HepG2 (cell line): ENCODE data around the gene TUBGCP3. TPM values are rescaled to one million over a fixed set of nuclear protein-coding genes. Genes with fewer than 3 reads are reported as not detected.

Experiments used
- ATAC-seq: fragments of 200-7000 bp; cut with Tn5 transposase; 3 replicates; pipeline ENCODE4 v1.9.1; 2020; ENCODE audit warnings: mild to moderate bottlenecking, moderate library complexity
- BruUV-seq: library from RNA; stranded (reverse); fragments of 400-500 nt; replicated peaks from 2 replicates; lab custom pipeline; 2021; lab: Mats Ljungman, UMichigan
- CTCF ChIA-PET: fragments of 300-600 bp; formaldehyde crosslinking; extraction: SDS; loops from one replicate; lab custom pipeline; 2021; ENCODE audit warnings: low total read pairs, inconsistent platforms, low intra/inter-chr PET ratio; lab: Yijun Ruan, JAX
- POLR2A ChIA-PET: fragments of 350-600 bp; sonication (Branson Sonifier 250); formaldehyde crosslinking; loops from one replicate; lab custom pipeline; 2020; ENCODE audit warnings: antibody characterized with exemption, inconsistent platforms; lab: Yijun Ruan, JAX
- DNase-seq: peaks from one replicate; pipeline ENCODE4 v3.0.0-alpha.2; 2015; ENCODE audit warnings: low spot score
- FAIRE-seq: peaks from 3 replicates; lab custom pipeline; 2011; peaks lifted over from hg19 to GRCh38; lab: Jason Lieb, UNC
- H2AFZ ChIP-seq: one replicate; pipeline ENCODE4 v1.6.1; 2011; ENCODE audit warnings: low read length, inconsistent platforms
- H3K27ac ChIP-seq: fragments of 300-600 bp; 3 replicates; pipeline ENCODE4 v1.8.0; 2011; ENCODE audit warnings: mixed run types, mild to moderate bottlenecking, mixed read lengths, low read length, inconsistent platforms; ENCODE audit not compliant: insufficient read depth; ENCODE audit errors: extremely low read length
- H3K27me3 ChIP-seq, 2 experiments: fragments of 200-600 bp in 1 of 2; 2 replicates in 1 of 2; 3 replicates in 1 of 2; pipeline versions ENCODE4 v1.6.0 to v1.8.0; 2011; ENCODE audit warnings: low read length in 2 of 2, mild to moderate bottlenecking in 2 of 2, moderate library complexity in 2 of 2, inconsistent platforms in 1 of 2; ENCODE audit not compliant: insufficient read depth in 2 of 2, control insufficient read depth in 1 of 2
- H3K36me3 ChIP-seq, 2 experiments: fragments of 200-600 bp in 1 of 2; replicated peaks in 1 of 2; 2 replicates in 1 of 2; 3 replicates in 1 of 2; pipeline versions ENCODE4 v1.5.1 to v1.8.0; 2011; ENCODE audit warnings: low read length in 2 of 2, inconsistent platforms in 1 of 2; ENCODE audit not compliant: insufficient read depth in 2 of 2, control insufficient read depth in 1 of 2
- H3K4me1 ChIP-seq: 2 replicates; pipeline ENCODE4 v1.5.1; 2012; ENCODE audit warnings: low read length, inconsistent platforms; ENCODE audit not compliant: insufficient read depth
- H3K4me2 ChIP-seq: 2 replicates; pipeline ENCODE4 v1.6.0; 2011; ENCODE audit warnings: low read depth, low read length, inconsistent platforms
- H3K4me3 ChIP-seq, 3 experiments: fragments of 200-600 bp in 1 of 3; sonication (generic), shearing (Covaris generic) in 1 of 3; replicated peaks in 1 of 3; 2 replicates each; pipeline ENCODE4 v1.5.1; 2011 to 2016; ENCODE audit warnings: low read length in 3 of 3, inconsistent platforms in 2 of 3, low read depth in 2 of 3, mild to moderate bottlenecking in 2 of 3, control low read depth in 1 of 3, mixed read lengths in 1 of 3; ENCODE audit not compliant: insufficient read depth in 1 of 3
- H3K79me2 ChIP-seq: one replicate; pipeline ENCODE4 v1.6.1; 2011; ENCODE audit warnings: low read length, inconsistent platforms; ENCODE audit not compliant: insufficient read depth
- H3K9ac ChIP-seq: 2 replicates; pipeline ENCODE4 v1.6.0; 2011; ENCODE audit warnings: mild to moderate bottlenecking, low read depth, low read length, inconsistent platforms; ENCODE audit not compliant: insufficient read depth
- H3K9me3 ChIP-seq: 2 replicates; pipeline ENCODE4 v1.5.1; 2012; ENCODE audit warnings: mild to moderate bottlenecking, low read length
- H4K20me1 ChIP-seq: 2 replicates; pipeline ENCODE4 v1.6.0; 2011; ENCODE audit warnings: inconsistent platforms, mild to moderate bottlenecking, low read length, moderate library complexity; ENCODE audit not compliant: insufficient read depth
- CHCHD3 ChIP-seq: sonication (generic); formaldehyde crosslinking; IDR thresholded peaks from 2 replicates; pipeline ENCODE4 v1.8.0; 2022; ENCODE audit warnings: mild to moderate bottlenecking, missing genetic modification reagents, moderate library complexity
- DNMT1 ChIP-seq: sonication (generic); formaldehyde crosslinking; IDR thresholded peaks from 2 replicates; pipeline ENCODE4 v1.5.1; 2020; ENCODE audit warnings: mild to moderate bottlenecking, missing genetic modification reagents
- DNMT3B ChIP-seq: conservative IDR thresholded peaks from 2 replicates; pipeline ENCODE4 v1.6.1; 2016; ENCODE audit warnings: missing biosample characterization, control low read depth
- HNRNPH1 ChIP-seq: fragments of 200-400 bp; formaldehyde crosslinking; optimal IDR thresholded peaks from 2 replicates; pipeline ENCODE3; 2017; ENCODE audit warnings: mild to moderate bottlenecking, low read depth, low read length
- KLF15 ChIP-seq: sonication (generic); formaldehyde crosslinking; IDR thresholded peaks from 2 replicates; pipeline ENCODE4 v1.8.1; 2023; ENCODE audit warnings: borderline replicate concordance, mild to moderate bottlenecking, inconsistent platforms, missing genetic modification reagents, mixed read lengths
- MLLT10 ChIP-seq: sonication (generic); formaldehyde crosslinking; IDR thresholded peaks from 2 replicates; pipeline ENCODE4 v1.4.0; 2020; ENCODE audit warnings: missing genetic modification reagents
- MYNN ChIP-seq: sonication (generic); formaldehyde crosslinking; IDR thresholded peaks from 2 replicates; pipeline ENCODE4 v1.4.0; 2020; ENCODE audit warnings: mild to moderate bottlenecking, low read depth, missing genetic modification reagents
- PLRG1 ChIP-seq: fragments of 450-650 bp; conservative IDR thresholded peaks from 2 replicates; pipeline ENCODE4 v1.6.1; 2016
- SNRNP70 ChIP-seq: fragments of 200-400 bp; formaldehyde crosslinking; IDR thresholded peaks from 2 replicates; pipeline ENCODE4 v1.6.1; 2017; ENCODE audit warnings: mild to moderate bottlenecking, low read depth, low read length, moderate library complexity
- SRY ChIP-seq: sonication (generic); formaldehyde crosslinking; IDR thresholded peaks from 2 replicates; pipeline ENCODE4 v1.8.0; 2022; ENCODE audit warnings: mild to moderate bottlenecking, missing genetic modification reagents
- TBX3 ChIP-seq: fragments of 450-650 bp; IDR thresholded peaks from 2 replicates; pipeline ENCODE4 v1.6.1; 2017; ENCODE audit warnings: antibody characterized with exemption, mild to moderate bottlenecking, inconsistent platforms, borderline replicate concordance
- ZNF232 ChIP-seq: sonication (generic); formaldehyde crosslinking; IDR thresholded peaks from 2 replicates; pipeline ENCODE4 v1.4.0; 2020; ENCODE audit warnings: missing genetic modification reagents, borderline replicate concordance
- ZNF414 ChIP-seq: sonication (generic); formaldehyde crosslinking; IDR thresholded peaks from 2 replicates; pipeline ENCODE4 v1.5.0; 2020; ENCODE audit warnings: missing genetic modification reagents
- ZNF639 ChIP-seq: conservative IDR thresholded peaks from 2 replicates; pipeline ENCODE4 v1.6.1; 2018; ENCODE audit warnings: missing genetic modification reagents
- ZSCAN21 ChIP-seq: sonication (generic); formaldehyde crosslinking; IDR thresholded peaks from 2 replicates; pipeline ENCODE4 v1.8.0; 2022; ENCODE audit warnings: mild to moderate bottlenecking, missing genetic modification reagents, moderate library complexity, borderline replicate concordance
- ZSCAN25 ChIP-seq: sonication (generic); formaldehyde crosslinking; IDR thresholded peaks from 2 replicates; pipeline ENCODE4 v1.8.0; 2022; ENCODE audit warnings: mild to moderate bottlenecking, missing genetic modification reagents
- WGBS: methylation state at CpG from one replicate; pipeline ENCODE4 v1.1.6; 2017; ENCODE audit warnings: low lambda C conversion rate; 5-methylcytosine and 5-hydroxymethylcytosine counted together
- in situ Hi-C: cut with HindIII; loops from 2 replicates; pipeline ENCODE4 v1.10.0; 2017; ENCODE audit warnings: low pct_unique_long_range_greater_than_20kb; ENCODE audit not compliant: extremely low pct_ligation_motif_present
- intact Hi-C: fragments of 100-400 bp; cut with micrococcal nuclease; formaldehyde crosslinking; loops from one replicate; pipeline ENCODE4 v1.10.0; 2022; ENCODE audit not compliant: unreplicated experiment
- polyA plus RNA-seq, 8 experiments: library from polyadenylated mRNA; depleted of rRNA in 3 of 8; stranded (reverse) in 7 of 8; unstranded in 1 of 8; fragments of >200 nt; fragmentation: Illumina TruSeq in 4 of 8; extraction: Trizol in 4 of 8; gene quantifications; 2 replicates each; pipeline versions ENCODE4 v1.2.1 to v1.2.3, GENCODE V29; 2011 to 2016; ENCODE audit warnings: low read depth in 4 of 8, missing spikeins in 1 of 8, mixed read lengths in 1 of 8; ENCODE audit not compliant: insufficient read depth in 1 of 8
- total RNA-seq, 5 experiments: library from RNA; depleted of rRNA; stranded (reverse); fragments of >200 nt; fragmentation: Illumina TruSeq; extraction: Trizol; gene quantifications; 2 replicates each; pipeline ENCODE4 v1.2.3, GENCODE V29; 2016; ENCODE audit warnings: low read depth in 1 of 5

The TUBGCP3 gene
- total and polyA plus RNA-seq, 2 of the 13 experiments (the other 11 are each of a cell fraction or from before 2014, with no cell fraction given): 12.6 to 15.5 TPM

GRCh38 chr13:112456138-112457056, 131.6 kb downstream of the TUBGCP3 start:
- WGBS: 39% methylated on average over 20 of the region's 22 CpGs
- no peak for DNase-seq
- Histone ChIP-seq H4K20me1 (no peaks in the 10 kb centered on the region), H3K27me3 (peaks cover 19 to 62% of the 10 kb centered on the region in 2 experiments; a peak in 4 of 5 replicates), H3K79me2 (no peaks in the 10 kb centered on the region), H3K9ac (no peak overlapping the region), H3K27ac (no peak overlapping the region), H3K4me1 (no peaks in the 10 kb centered on the region), H3K4me2 (no peak overlapping the region), H3K36me3 (no peaks in the 10 kb centered on the region), H3K9me3 (no peaks in the 10 kb centered on the region), H2AFZ (no peak overlapping the region), H3K4me3 (no peak overlapping the region)
- BruUV-seq: no TSS peak
- intact Hi-C loops: no loop called here
- POLR2A ChIA-PET: no interaction called here
- CTCF ChIA-PET: no interaction called here
- ATAC-seq: no peak
- FAIRE-seq: no peak
- TF ChIP-seq CHCHD3 (CRISPR knock-in tag) (no peak), ZSCAN25 (CRISPR knock-in tag) (no peak), KLF15 (CRISPR knock-in tag) (no peak), TBX3 (no peak), SRY (no peak), DNMT3B (CRISPR knock-in tag) (no peak), MYNN (CRISPR knock-in tag) (no peak), DNMT1 (CRISPR knock-in tag) (no peak), ZNF414 (CRISPR knock-in tag) (no peak), MLLT10 (no peak), SNRNP70 (no peak), PLRG1 (no peak), ZSCAN21 (CRISPR knock-in tag) (no peak), ZNF639 (CRISPR knock-in tag) (no peak), HNRNPH1 (no peak), ZNF232 (CRISPR knock-in tag) (no peak)
- in situ Hi-C loops: no loop called here
